Measurements from ENCODE around the gene TBC1D22A.

DNA sequence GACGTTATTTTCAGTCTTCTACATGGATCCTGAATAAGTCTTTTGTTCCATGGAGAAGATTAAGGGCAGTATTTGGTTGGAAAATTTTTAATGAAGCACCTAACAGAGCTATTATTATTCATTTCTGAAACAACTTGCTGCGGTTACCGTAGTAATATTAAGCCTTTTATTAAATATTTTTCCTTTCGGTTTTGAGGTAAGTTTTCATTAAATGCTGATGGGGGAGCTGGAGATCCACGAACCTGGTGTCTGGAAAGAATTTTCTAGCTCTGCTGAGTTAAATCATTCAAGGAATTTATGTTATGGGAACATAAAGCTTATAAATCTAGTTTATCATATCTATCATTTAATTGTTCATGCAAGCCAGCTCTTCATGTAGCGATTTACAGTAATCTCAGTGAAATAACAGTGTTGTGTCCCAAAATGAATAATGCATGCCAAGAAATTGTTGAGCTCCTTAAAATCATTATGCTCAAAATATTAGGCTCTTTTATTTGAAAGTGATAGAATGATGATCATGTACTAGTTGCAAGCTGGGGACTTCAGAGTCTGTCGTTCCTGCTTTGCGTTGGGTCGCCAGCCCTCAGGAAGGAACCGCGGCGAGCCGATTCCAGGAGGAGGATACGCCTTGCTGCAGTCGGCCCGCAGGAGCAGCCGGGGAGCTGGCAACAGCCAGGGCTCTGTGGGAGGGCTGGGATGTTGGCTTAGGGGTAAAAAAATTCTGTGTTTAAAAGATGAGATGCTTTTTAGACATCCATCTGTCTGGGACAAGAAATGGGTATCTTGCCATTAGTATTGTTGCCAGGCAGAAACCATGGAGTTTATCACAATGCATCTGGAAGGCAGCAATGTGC lies 83.1 kb downstream of the TBC1D22A start:
- TF ChIP-seq, protein P1, sequence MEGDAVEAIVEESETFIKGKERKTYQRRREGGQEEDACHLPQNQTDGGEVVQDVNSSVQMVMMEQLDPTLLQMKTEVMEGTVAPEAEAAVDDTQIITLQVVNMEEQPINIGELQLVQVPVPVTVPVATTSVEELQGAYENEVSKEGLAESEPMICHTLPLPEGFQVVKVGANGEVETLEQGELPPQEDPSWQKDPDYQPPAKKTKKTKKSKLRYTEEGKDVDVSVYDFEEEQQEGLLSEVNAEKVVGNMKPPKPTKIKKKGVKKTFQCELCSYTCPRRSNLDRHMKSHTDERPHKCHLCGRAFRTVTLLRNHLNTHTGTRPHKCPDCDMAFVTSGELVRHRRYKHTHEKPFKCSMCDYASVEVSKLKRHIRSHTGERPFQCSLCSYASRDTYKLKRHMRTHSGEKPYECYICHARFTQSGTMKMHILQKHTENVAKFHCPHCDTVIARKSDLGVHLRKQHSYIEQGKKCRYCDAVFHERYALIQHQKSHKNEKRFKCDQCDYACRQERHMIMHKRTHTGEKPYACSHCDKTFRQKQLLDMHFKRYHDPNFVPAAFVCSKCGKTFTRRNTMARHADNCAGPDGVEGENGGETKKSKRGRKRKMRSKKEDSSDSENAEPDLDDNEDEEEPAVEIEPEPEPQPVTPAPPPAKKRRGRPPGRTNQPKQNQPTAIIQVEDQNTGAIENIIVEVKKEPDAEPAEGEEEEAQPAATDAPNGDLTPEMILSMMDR (IDR thresholded peaks at IDR 0.05), result peak in 2 of 3 donors; percentile 42 to 48
- no peak for TF ChIP-seq POLR2A (IDR thresholded peaks at IDR 0.05)
